ENCODE data around the gene CTNNA1.
"Not testable (repeated sequence)": the region's sequence is repeated elsewhere in the genome, so short reads cannot be mapped to it uniquely, and the experiment has no call there.

- TF ChIP-seq CTCF, POLR2A (IDR thresholded peaks at IDR 0.05): not testable (repeated sequence)
These were observed 168.1 kb downstream of the CTNNA1 start for GRCh38 chr5:138921362-138921761.

Measured in lower leg skin (tissue), 3 donors.